Left renal pelvis (tissue), 4 donors: ENCODE data around the gene NAT16. TPM values are rescaled to one million over a fixed set of nuclear protein-coding genes. Genes with fewer than 3 reads are reported as not detected.
A peak's percentile ranks its signal among the peaks of the same experiment; 100 is the strongest.

Source experiments
- DNase-seq, 4 donors: peaks; one replicate each; pipeline ENCODE4 v3.0.0-alpha.2; 2013; ENCODE audit warnings: low read depth in 4 of 4, low spot score in 3 of 4
- polyA plus RNA-seq, 4 donors: library from polyadenylated mRNA; unstranded; fragments of 120-200 nt; gene quantifications; one replicate each; pipeline ENCODE4 v1.2.1, GENCODE V29; 2013; ENCODE audit not compliant: insufficient read length in 4 of 4

The NAT16 gene
- polyA plus RNA-seq, 4 donors: 0.16 to 0.18 TPM; not detected in 2

DNA sequence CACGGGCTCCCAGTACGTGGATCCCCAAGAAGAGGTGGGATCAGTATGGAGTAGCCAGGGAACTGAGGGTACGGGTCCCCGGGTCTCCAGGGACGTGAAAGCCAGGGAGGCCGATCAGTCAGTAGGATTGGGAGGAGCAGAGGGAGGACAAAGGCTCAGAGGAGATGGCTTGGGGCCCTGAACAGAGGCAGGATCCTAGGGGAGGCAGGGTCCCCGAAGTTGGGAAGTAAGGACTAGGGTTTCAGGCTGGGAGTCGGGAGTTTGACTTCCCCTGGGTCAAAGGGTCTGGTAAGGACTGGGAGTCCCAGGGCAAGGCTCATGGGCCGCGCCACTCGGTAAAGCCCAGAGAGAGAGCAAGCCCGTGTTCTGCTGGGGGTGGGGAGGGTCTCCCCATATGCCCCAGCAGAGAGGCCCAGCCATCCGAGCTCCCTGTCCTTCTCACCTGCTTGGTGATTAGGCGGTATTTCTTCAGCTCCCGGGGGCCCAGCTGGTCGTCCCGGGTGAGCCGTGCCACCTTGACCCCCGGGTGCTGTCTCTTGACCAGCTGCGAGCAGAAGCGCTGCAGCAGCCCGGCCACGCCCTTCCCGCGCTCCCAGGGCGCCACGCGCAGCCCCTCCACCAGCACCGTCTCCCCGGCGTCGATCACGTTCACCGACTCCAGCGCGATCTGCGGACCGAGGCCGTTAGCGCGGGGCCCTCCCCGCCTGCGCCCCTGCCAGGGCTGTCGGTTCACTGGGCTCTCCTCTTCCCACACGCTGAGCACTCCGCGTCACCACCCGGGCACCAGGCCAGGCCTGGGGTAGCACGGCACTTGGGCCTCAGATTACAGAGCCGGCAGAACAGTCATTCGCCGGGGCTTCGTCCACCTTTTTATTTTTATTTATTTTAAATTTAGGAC, 7.0 kb downstream of the NAT16 start:
- no peak for DNase-seq

GRCh38 chr7:101172005-101172853, 7.9 kb downstream of the NAT16 start:
- DNase-seq: no peak

- no peak for DNase-seq
These were observed 8.7 kb downstream of the NAT16 start for GRCh38 chr7:101171442-101171837.

DNA sequence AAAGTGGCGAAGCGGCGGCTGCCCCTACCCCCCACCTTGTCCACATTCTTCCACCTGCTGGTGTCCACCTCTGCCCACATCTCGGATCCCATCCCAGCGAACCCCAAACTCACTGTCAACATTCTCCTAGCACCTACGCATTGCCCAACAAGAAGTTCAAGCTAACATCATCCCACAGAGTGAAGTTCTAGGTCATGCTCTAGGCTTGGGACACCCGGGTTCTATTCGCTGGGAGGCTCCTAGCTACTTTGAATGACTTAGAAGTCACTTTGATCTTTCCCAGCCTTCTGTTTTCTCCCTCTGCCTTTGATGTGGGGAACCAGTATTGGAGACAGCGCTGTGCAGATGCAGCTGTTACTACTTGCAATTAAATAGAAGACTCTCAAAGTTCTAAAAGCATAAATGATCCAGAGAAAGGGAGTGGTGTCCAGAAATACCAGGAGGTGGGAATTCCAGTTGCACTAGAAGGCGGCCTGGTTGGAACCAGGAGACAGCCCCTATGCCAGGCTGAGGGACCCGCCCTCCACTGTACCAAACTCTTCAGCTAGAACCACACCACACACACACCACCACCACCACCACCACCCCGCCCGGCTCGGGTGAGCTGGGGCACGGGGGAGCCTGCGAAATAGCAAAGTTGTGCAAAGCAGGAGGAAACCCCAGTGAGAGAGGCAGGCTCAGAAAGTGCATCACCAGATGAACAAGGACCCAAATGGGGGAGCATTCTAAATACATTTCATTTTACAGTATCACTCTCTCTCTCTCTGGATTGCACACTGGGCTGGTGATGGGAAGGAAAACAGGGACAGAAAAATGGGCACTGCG, 9.3 kb downstream of the NAT16 start:
- DNase-seq: no peak

GRCh38 chr7:101169838-101170551, 10.1 kb downstream of the NAT16 start:
- no peak for DNase-seq

DNA sequence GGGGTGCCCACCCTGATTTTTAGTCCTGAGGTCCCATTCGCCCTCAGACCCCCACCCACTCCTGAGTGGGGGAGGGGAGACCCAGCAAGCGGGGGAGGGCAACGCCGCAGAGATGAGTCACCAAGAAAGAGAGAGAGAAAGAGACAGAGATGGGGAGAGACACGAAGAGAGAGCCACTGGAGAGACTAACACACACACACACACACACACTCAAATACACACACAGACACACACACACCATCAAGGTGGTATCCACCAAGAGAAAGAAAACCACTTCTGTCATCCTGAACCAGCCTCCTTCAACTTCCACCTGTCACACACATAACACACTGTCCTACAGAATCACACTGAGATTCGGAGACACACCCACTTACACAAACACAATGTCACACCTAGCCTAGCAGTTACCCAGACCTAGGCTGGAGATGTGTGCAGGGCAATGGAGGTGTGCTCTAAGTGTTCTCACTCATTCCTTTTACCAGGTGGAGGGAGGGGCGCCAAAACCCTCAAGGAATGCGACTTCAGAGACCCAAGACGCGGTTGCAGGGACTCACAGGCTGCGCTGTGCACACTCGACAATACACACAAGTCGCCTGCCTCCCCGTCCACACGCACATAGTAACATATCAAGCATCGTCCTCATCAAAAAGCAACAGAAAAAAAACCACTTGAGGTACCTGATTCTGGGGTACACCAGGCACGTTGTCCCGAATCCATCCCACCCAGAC, 10.8 kb downstream of the NAT16 start:
- DNase-seq: no peak

DNA sequence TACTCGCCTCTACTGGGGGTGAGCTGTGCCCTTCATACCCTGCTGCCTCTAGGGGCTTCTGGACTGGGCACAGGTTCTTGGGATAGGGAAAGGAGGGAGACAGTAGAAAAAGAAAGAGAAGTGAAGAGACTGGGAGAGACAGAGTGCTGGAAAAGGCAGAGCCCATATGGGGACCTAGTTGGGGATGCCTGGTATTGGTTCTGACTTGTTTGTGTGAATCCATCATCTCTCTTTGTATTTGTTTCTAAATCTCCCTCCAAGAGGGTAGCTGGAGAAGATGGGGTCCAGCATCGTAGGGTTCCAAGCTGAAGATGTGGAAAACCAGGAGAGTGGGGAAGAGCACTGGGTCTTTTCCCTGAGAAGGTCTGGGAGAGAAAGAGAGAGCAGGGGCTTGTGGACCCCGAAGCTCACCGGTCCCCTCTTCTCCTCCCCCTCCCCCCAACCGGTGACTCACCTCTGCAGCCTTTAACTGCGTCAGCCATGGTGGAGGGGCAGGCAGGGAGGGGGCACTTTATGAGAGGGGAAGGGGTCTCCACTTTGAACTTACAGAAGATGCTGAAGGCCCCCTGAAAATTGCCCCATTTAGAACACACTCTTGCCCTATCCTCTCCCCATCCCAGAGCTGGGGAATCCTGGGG, 11.6 kb downstream of the NAT16 start:
- DNase-seq: no peak

GRCh38 chr7:101167645-101168411, 12.3 kb downstream of the NAT16 start:
- DNase-seq: no peak

- no peak for DNase-seq
These were observed 13.0 kb downstream of the NAT16 start for GRCh38 chr7:101166909-101167644.

DNA sequence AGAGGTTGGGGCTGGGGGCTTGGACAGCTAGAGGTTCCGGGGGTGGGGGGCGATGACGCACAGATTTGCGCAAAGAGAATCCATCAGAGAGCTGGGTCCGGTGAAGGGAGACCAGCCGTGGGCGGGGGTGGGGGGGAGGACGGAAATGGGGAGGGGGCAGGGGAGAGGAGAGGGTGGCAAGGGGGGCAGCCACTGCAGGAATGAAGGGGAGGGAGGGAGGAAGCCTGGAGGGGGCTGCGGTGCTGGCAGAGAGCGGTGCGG, 13.5 kb downstream of the NAT16 start:
- DNase-seq: no peak

- no peak for DNase-seq
These were observed 14.0 kb downstream of the NAT16 start for GRCh38 chr7:101165958-101166647.

DNA sequence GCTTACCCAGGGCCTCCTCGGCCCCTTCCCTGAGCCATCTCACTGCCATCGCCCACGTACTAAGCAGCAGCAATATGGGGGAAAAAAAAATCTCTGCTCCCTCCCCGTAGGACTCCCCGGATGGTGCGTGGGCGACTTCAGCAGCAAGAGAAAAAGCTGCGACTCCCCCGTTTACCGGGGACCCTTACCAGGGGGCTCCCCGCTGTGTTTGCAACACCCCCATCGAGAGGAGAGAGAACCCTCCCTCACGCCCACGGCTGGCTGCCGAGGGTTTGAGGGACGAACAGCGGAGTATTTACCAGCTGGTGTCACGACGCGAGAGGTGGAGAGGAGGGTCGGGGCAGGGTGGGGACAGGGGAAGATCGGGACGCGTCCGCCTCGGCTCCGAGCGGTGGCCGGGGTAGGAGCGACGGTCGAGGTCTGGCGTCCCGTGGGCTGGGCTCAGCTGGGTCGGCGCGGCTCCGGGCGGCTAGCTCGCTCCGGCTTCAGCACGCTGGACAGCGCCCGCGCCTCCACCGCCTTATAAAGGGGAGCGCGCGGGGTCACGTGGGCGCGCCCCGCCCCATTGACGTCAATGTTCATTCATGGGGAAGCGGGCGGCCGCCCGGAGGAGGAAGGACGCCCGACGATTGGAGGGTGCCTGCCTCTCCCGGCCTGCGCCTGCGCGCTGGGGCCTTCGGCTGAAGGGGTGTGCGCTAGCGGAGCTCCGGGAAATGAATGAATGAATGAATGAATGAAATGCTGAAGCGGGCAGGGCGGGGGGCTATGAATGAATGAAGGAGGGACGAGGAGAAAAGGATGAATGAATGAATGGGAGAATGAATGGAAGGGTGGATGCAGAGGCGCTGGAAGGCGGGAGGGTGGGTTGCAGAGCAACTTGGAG, 14.8 kb downstream of the NAT16 start, which contains the start of gene VGF:
Gene VGF (minus strand): TSS at position 495 of the 883 bp plus-strand sequence. CDS start 726 bp downstream, outside the sequence.
- peak in 3 of 4 donors; percentile 78 to 81 (median 78) for DNase-seq

DNA sequence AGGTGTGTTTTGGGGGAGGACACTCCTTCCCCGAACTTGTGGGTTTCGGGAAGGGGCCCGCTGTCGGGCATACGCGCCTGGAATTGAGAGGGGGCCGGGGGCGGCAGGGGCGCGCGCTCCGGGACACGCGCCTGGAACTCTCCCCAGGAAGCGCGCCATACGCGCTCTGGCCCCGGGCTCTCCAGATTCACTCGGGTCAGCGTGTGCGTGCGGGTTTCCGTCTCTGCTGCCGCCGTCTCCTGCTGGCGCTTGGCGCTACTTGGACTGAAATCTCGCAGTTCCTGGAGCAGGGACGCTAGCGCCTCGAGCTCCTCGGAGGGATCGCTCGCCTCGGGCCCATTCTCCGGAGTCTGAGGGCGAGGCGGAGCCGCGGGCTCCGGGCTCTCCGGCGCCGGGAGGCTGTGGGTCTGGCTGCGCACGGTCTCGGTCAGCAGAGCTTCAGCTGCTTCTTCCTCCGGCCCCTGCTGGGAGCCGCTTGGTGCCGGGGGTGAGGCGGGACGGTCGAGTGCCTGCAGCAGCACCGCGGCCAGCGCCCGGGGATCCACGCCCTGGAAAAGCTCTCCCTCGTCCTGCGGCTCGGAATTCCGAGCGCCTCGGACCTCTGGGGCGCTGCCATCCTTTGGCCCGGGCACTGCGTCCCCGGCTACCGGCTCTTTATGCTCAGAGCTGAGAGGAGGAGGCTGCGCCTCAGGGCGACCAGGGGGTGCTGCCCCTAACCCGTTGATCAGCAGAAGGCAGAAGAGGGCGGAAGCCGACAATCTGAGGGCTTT, 15.8 kb downstream of the NAT16 start:
- DNase-seq: no peak

DNA sequence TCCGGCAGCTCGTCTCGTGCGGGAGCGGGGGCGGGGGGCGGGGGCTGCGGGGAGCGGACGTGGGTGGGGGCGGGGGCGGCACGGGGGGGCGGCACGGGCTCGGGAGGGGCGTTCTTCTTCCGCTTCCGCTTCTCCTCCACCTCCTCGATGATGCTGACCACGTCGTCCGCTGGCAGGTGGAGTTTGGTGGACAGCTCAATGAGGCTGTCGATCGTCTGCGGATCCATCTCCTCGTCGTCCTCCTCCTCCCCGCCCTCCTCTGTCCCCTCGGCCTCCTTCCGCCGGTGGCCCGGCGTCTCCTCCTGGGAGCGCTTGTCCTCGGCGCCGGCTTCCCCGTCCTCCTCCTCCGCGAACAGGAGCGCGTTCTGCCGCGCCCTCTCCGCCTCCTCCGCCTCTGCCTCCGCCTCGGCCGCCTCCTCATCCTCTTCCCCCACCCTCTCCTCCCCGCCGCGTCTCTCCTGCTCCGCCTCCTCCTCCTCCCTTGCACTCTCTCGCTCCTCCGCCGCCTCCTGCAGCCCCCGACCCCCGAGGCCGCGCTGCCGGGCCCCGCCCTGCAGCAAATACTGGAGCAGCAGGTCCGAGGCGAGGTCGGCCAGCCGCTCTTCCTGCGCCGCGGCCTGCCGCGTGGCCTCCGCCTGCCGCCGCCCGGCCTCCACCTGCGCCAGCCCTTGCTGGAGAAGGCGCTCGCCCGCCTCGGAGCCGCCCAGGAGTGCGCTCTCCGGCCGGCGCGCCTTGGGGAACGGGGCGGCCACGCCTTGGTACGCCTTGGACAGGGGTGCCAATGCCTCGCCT, 16.6 kb downstream of the NAT16 start:
- no peak for DNase-seq
